ENCODE measurements around the gene SIRT2. TPM values are rescaled to one million over a fixed set of nuclear protein-coding genes. Genes with fewer than 3 reads are reported as not detected.
A peak's percentile ranks its signal among the peaks of the same experiment; 100 is the strongest.

SIRT2 gene
- total RNA-seq, 2 donors from 2014 or later = 28.0 to 32.9 TPM

DNA sequence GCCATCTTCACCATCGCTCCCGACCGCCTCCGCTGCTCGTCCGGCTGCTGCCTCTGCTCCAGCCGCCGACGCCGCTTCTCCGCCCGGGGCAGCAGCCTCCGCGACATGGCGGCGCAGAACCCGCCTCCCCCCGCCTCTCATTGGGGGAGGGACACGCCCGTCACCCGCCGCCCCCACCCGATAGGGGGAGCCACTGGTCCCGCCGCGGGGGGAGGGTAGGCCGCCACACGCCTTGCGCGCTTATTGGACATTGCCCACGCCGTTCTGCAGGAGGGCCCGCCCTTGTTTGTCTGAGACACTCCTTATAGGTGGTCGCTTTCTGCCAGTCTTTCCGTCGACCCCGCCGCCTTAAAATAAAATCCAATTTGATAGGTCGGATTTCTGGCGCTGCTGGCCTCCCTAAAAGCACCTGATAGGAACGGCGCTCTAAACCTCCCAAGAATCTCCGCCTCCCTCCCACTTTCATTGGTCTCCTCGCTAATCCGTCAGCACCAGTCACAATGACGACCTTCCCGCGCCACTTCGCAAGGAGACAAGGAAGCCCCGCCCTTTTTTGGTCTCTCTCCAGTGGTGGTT is 49.5 kb downstream of the SIRT2 start, which contains the start of gene HNRNPL:
HNRNPL (minus strand) TSS at position 127 of the 576 bp plus-strand sequence; CDS start at position 107, 20 bp downstream.
- H3K36me3 ChIP-seq = peaks cover 21% of the 10 kb centered on the region
- H3K27ac ChIP-seq = peak within 1 kb of the TSS; percentile 100
- H3K27me3 ChIP-seq = no peaks in the 10 kb centered on the region
- intact Hi-C loops (cut with DNase I) = loop anchor here (5.0 kb wide), 1 partner anchor 38 kb away; the partner anchor contains the start of gene LGALS4
- peak within 1 kb of the TSS; percentile 91 to 100 for H3K9ac ChIP-seq (ENCODE audit: low read depth in 2 of 2, low read length in 2 of 2)
- peak within 1 kb of the TSS; percentile 86 for H3K4me3 ChIP-seq
- peak; percentile 100 for DNase-seq
- H3K9me3 ChIP-seq = no peaks in the 10 kb centered on the region
- H3K4me1 ChIP-seq = peaks cover 6% of the 10 kb centered on the region
- TF ChIP-seq CTCF (IDR thresholded peaks at IDR 0.05) = peak; percentile 52

GRCh38 chr19:38849147-38849859 is 50.1 kb downstream of the SIRT2 start:
- Histone ChIP-seq H3K27ac (peak overlapping the region; percentile 100), H3K9me3 (no peaks in the 10 kb centered on the region), H3K4me3 (peak overlapping the region; percentile 86), H3K4me1 (peaks cover 6% of the 10 kb centered on the region), H3K36me3 (peaks cover 25% of the 10 kb centered on the region), H3K9ac (ENCODE audit: low read depth in 2 of 2, low read length in 2 of 2) (peak overlapping the region; percentile 76 to 88), H3K27me3 (no peaks in the 10 kb centered on the region)
- no peak for TF ChIP-seq CTCF (IDR thresholded peaks at IDR 0.05)
- intact Hi-C loops (cut with DNase I) = loop anchor here (5.0 kb wide), 1 partner anchor 37 kb away; the partner anchor contains the start of gene LGALS4
- peak; percentile 98 for DNase-seq

GRCh38 chr19:38848299-38849146 is 50.9 kb downstream of the SIRT2 start:
- DNase-seq = no peak
- H3K4me1 ChIP-seq = peaks cover 6% of the 10 kb centered on the region

DNA sequence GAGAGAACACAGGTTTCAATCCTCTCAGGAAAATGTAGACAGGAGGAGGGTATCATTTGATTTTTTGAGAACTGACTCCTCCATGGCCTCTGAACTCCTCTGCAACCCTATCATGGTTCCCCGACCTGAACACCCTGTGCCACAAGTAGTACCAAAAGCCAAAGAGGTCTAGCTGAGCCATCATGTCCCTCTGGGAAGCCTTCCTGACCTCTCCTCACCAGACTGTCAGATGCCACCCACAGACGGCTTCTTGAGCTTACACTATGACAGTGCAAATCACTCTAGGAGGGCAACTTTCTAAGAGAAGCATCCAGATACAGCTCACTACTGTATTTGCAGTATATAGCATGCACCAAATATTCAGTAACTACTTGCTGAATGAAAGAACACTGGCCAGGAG is 53.3 kb downstream of the SIRT2 start:
- no peak for TF ChIP-seq CTCF (IDR thresholded peaks at IDR 0.05)
- Histone ChIP-seq H3K4me3 (no peak overlapping the region), H3K36me3 (peaks cover 54% of the 10 kb centered on the region), H3K4me1 (peaks cover 4% of the 10 kb centered on the region), H3K27me3 (no peaks in the 10 kb centered on the region), H3K9me3 (no peaks in the 10 kb centered on the region), H3K27ac (no peak overlapping the region), H3K9ac (ENCODE audit: low read depth in 2 of 2, low read length in 2 of 2) (no peak overlapping the region)
- intact Hi-C loops (cut with DNase I) = loop anchor here (5.0 kb wide), 1 partner anchor 34 kb away; the partner anchor contains the start of gene LGALS4
- no peak for DNase-seq

More at GRCh38 chr19:38848299-38849146, 50.9 kb downstream of the SIRT2 start:
- intact Hi-C loops (cut with DNase I) = loop anchor here (5.0 kb wide), 1 partner anchor 36 kb away; the partner anchor contains the start of gene LGALS4
- Histone ChIP-seq H3K9ac (ENCODE audit: low read depth in 2 of 2, low read length in 2 of 2) (peak overlapping the region; percentile 52 to 76), H3K27ac (peak overlapping the region; percentile 100), H3K4me3 (peak overlapping the region; percentile 86), H3K9me3 (no peaks in the 10 kb centered on the region), H3K36me3 (peaks cover 33% of the 10 kb centered on the region), H3K27me3 (no peaks in the 10 kb centered on the region)
- no peak for TF ChIP-seq CTCF (IDR thresholded peaks at IDR 0.05)

Measured in colonic mucosa (tissue), 4 donors.